H9 (cell line): ENCODE measurements around the gene TBC1D17. TPM values are rescaled to one million over a fixed set of nuclear protein-coding genes. Genes with fewer than 3 reads are reported as not detected.

ENCODE experiments used
- DNase-seq: peaks from one replicate; pipeline ENCODE4 v3.0.0-alpha.2; 2017
- H2AFZ ChIP-seq: one replicate; pipeline ENCODE4 v1.6.1; 2013; ENCODE audit warnings: mild to moderate bottlenecking, low read length, control low read depth, moderate library complexity
- H2AK5ac ChIP-seq: 2 replicates; pipeline ENCODE4 v1.6.1; 2013; ENCODE audit warnings: low read length, control low read depth, mixed read lengths; ENCODE audit not compliant: insufficient read length
- H2BK120ac ChIP-seq: one replicate; pipeline ENCODE4 v1.6.1; 2013; ENCODE audit warnings: low read depth, mild to moderate bottlenecking, low read length, control low read depth, inconsistent platforms; ENCODE audit not compliant: poor library complexity, severe bottlenecking
- H2BK12ac ChIP-seq: 2 replicates; pipeline ENCODE4 v1.6.1; 2013; ENCODE audit warnings: low read length, control low read depth, mixed read lengths, low read depth; ENCODE audit not compliant: insufficient read length
- H2BK15ac ChIP-seq: 2 replicates; pipeline ENCODE4 v1.6.1; 2013; ENCODE audit warnings: low read depth, low read length, control low read depth
- H2BK20ac ChIP-seq: one replicate; pipeline ENCODE4 v1.6.1; 2013; ENCODE audit warnings: low read depth, mild to moderate bottlenecking, low read length, control low read depth, inconsistent platforms; ENCODE audit not compliant: poor library complexity, severe bottlenecking
- H2BK5ac ChIP-seq: 2 replicates; pipeline ENCODE4 v1.6.1; 2013; ENCODE audit warnings: low read length, control low read depth, mixed read lengths; ENCODE audit not compliant: insufficient read length
- H3K14ac ChIP-seq: 2 replicates; pipeline ENCODE4 v1.6.1; 2013; ENCODE audit warnings: low read length, control low read depth; ENCODE audit not compliant: insufficient read depth
- H3K18ac ChIP-seq: 2 replicates; pipeline ENCODE4 v1.6.1; 2013; ENCODE audit warnings: low read depth, mild to moderate bottlenecking, mixed read lengths, low read length, control low read depth; ENCODE audit not compliant: insufficient read length
- H3K23ac ChIP-seq: 2 replicates; pipeline ENCODE4 v1.6.1; 2013; ENCODE audit warnings: low read length, control low read depth, mixed read lengths, low read depth; ENCODE audit not compliant: insufficient read length
- H3K23me2 ChIP-seq: 2 replicates; pipeline ENCODE4 v1.6.1; 2013; ENCODE audit warnings: low read depth, mild to moderate bottlenecking, mixed read lengths, low read length, control low read depth; ENCODE audit not compliant: insufficient read length, poor library complexity, severe bottlenecking
- H3K27ac ChIP-seq: 2 replicates; pipeline ENCODE4 v1.5.1; 2013; ENCODE audit warnings: low read length, control low read depth, mixed read lengths, low read depth; ENCODE audit not compliant: insufficient read length
- H3K27me3 ChIP-seq: 2 replicates; pipeline ENCODE4 v1.6.1; 2013; ENCODE audit warnings: low read length, control low read depth, inconsistent platforms; ENCODE audit not compliant: insufficient read depth
- H3K4ac ChIP-seq: 2 replicates; pipeline ENCODE4 v1.6.1; 2013; ENCODE audit warnings: low read depth, mild to moderate bottlenecking, control low read depth, inconsistent platforms, low read length, moderate library complexity
- H3K4me1 ChIP-seq: 2 replicates; pipeline ENCODE4 v1.6.1; 2013; ENCODE audit warnings: low read length, control low read depth, inconsistent platforms; ENCODE audit not compliant: insufficient read depth
- H3K4me2 ChIP-seq: 2 replicates; pipeline ENCODE4 v1.6.1; 2013; ENCODE audit warnings: low read length, control low read depth, mixed read lengths; ENCODE audit not compliant: insufficient read length, insufficient read depth
- H3K56ac ChIP-seq: 2 replicates; pipeline ENCODE4 v1.6.1; 2013; ENCODE audit warnings: low read depth, mild to moderate bottlenecking, mixed read lengths, low read length, control low read depth; ENCODE audit not compliant: insufficient read length
- H3K79me1 ChIP-seq: 2 replicates; pipeline ENCODE4 v1.6.1; 2013; ENCODE audit warnings: low read depth, mild to moderate bottlenecking, moderate library complexity, low read length, control low read depth, inconsistent platforms; ENCODE audit not compliant: insufficient read depth, poor library complexity, severe bottlenecking
- H3K79me2 ChIP-seq: 2 replicates; pipeline ENCODE4 v1.6.1; 2013; ENCODE audit warnings: low read length, control low read depth, inconsistent platforms; ENCODE audit not compliant: insufficient read depth
- H3K9ac ChIP-seq: 2 replicates; pipeline ENCODE4 v1.6.1; 2013; ENCODE audit warnings: low read length, control low read depth, mixed read lengths; ENCODE audit not compliant: insufficient read length; ENCODE audit errors: extremely low read depth
- H3K9me3 ChIP-seq: one replicate; pipeline ENCODE4 v1.6.1; 2013; ENCODE audit warnings: low read depth, low read length, inconsistent platforms; ENCODE audit not compliant: control insufficient read depth
- H3T11ph ChIP-seq: one replicate; pipeline ENCODE4 v1.6.1; 2013; ENCODE audit warnings: mild to moderate bottlenecking, low read length, control low read depth, inconsistent platforms
- H4K20me1 ChIP-seq: one replicate; pipeline ENCODE4 v1.6.1; 2013; ENCODE audit not compliant: control insufficient read depth, insufficient read length, insufficient read depth
- H4K5ac ChIP-seq: 2 replicates; pipeline ENCODE4 v1.6.1; 2013; ENCODE audit warnings: low read depth, mild to moderate bottlenecking, mixed read lengths, low read length, control low read depth; ENCODE audit not compliant: insufficient read length
- H4K8ac ChIP-seq: replicated peaks from 2 replicates; pipeline ENCODE4 v1.6.1; 2013; ENCODE audit warnings: low read length, control low read depth, mixed read lengths, low read depth; ENCODE audit not compliant: insufficient read length
- H4K91ac ChIP-seq: 2 replicates; pipeline ENCODE4 v1.6.1; 2013; ENCODE audit warnings: low read depth, mild to moderate bottlenecking, moderate library complexity, mixed read lengths, low read length, control low read depth; ENCODE audit not compliant: insufficient read length
- H3K27ac Mint-ChIP-seq, 3 experiments: 2 replicates in 2 of 3; 3 replicates in 1 of 3; pipeline ENCODE4 v1.8.0; 2020 to 2021; ENCODE audit warnings: mixed read lengths in 3 of 3, mild to moderate bottlenecking in 1 of 3, moderate library complexity in 1 of 3
- H3K27me3 Mint-ChIP-seq: 2 replicates; pipeline ENCODE4 v1.8.0; 2021; ENCODE audit warnings: low read depth, mild to moderate bottlenecking, moderate library complexity, mixed read lengths
- H3K36me3 Mint-ChIP-seq, 3 experiments: 2 replicates in 2 of 3; 3 replicates in 1 of 3; pipeline ENCODE4 v1.8.0; 2020 to 2021; ENCODE audit warnings: low read depth in 3 of 3, mixed read lengths in 3 of 3; ENCODE audit not compliant: insufficient read depth in 1 of 3
- H3K4me1 Mint-ChIP-seq, 2 experiments: 2 replicates each; pipeline ENCODE4 v1.8.0; 2020; ENCODE audit warnings: mixed read lengths in 2 of 2
- H3K4me3 Mint-ChIP-seq, 2 experiments: 2 replicates in 1 of 2; 3 replicates in 1 of 2; pipeline ENCODE4 v1.8.0; 2020 to 2021; ENCODE audit warnings: mild to moderate bottlenecking in 2 of 2, mixed read lengths in 2 of 2, moderate library complexity in 1 of 2
- H3K9me3 Mint-ChIP-seq, 2 experiments: 2 replicates in 1 of 2; 3 replicates in 1 of 2; pipeline ENCODE4 v1.8.0; 2020; ENCODE audit warnings: mild to moderate bottlenecking in 2 of 2, mixed read lengths in 2 of 2, moderate library complexity in 1 of 2
- WGBS: extraction: QIAGEN DNeasy Blood & Tissue Kit; methylation state at CpG from one replicate; pipeline ENCODE4 v1.1.7; 2013; ENCODE audit warnings: missing lambda C conversion rate, low lambda C conversion rate, mixed read lengths; ENCODE audit not compliant: insufficient read length; ENCODE audit errors: extremely low coverage; 5-methylcytosine and 5-hydroxymethylcytosine counted together
- total RNA-seq: library from RNA; stranded (reverse); gene quantifications from 2 replicates; pipeline ENCODE4 v1.2.1, GENCODE V29; 2021
- TF ChIP-seq, protein P1 (sequence below): fragments of 200-600 bp; sonication (generic); conservative IDR thresholded peaks from 3 replicates; pipeline ENCODE4 v1.8.0; 2021; ENCODE audit warnings: antibody characterized with exemption, mild to moderate bottlenecking

TBC1D17 gene
- total RNA-seq, 1 experiment from 2014 or later: 33.6 TPM

DNA sequence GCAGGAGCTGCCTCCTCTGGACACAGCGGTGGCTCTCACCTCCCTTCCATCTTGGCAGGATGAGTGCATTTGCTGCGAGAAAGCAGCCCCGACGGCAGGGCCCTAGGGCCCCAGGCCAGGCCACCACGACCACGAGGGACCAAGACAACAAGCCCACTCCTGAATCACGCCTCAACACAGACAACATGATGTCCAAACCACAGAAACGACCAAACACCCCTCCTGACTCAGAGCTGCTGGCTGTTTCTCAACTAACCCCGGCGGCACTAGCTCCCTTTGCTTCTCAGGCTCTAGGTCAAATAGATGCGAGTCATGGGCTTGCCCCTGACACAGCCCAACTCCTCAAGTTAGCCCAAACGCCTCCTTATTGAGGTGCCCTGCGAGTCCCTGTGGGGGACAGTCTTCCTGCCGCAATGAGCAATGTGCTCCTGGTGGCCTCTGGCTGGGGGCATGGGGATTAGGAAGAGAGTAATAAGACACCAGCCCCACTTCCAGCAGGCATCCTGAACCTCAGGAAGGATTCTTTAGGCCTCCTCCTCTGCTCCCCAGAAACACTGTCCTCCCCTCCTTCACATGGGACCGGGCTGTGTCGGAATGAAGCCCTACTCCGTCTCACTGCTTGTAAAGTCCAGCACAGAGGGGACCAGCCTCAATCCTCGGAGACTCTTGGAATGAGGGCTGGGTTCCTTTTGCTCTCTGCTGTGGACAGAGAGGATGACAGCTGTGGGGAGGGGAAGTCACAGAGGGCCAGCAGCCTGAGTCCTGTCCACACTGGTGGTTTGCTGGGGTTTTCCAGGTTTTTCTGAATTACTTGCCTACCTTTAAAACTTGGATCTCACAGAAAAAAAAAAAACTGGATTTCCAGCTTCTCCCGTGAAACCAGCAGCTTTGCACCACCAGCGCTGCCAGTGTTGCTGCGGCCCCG lies 44.6 kb downstream of the TBC1D17 start:
- no peak for DNase-seq
- Histone ChIP-seq H2BK20ac (no peak overlapping the region), H3K23ac (no peak overlapping the region), H3T11ph (no peak overlapping the region), H4K91ac (no peak overlapping the region), H3K27me3 (no peaks in the 10 kb centered on the region), H3K4me2 (no peak overlapping the region), H2BK120ac (no peak overlapping the region), H2BK15ac (no peak overlapping the region), H3K4ac (no peak overlapping the region), H3K23me2 (no peaks in the 10 kb centered on the region), H4K8ac (no peak overlapping the region), H3K79me2 (peaks cover 32% of the 10 kb centered on the region; the same call in 1 of the 2 replicates), H3K4me1 (no peaks in the 10 kb centered on the region), H4K20me1 (peaks cover 4% of the 10 kb centered on the region), H2BK5ac (no peak overlapping the region), H3K14ac (no peak overlapping the region), H3K56ac (no peak overlapping the region), H3K9me3 (no peaks in the 10 kb centered on the region), H3K18ac (no peak overlapping the region), H2AK5ac (no peak overlapping the region), H2AFZ (no peak overlapping the region), H2BK12ac (no peak overlapping the region), H4K5ac (no peak overlapping the region), H3K27ac (no peak overlapping the region), H3K79me1 (peaks cover 6% of the 10 kb centered on the region), H3K9ac (no peak overlapping the region)
- Mint-ChIP-seq H3K27ac (peak overlapping the region; percentile 70 to 92 (median 89); a peak in 5 of 7 replicates), H3K4me1 (peaks cover 22 to 47% of the 10 kb centered on the region in 2 experiments), H3K36me3 (peaks cover 54 to 88% (median 85%) of the 10 kb centered on the region in 3 experiments; a peak in 6 of 7 replicates), H3K27me3 (no peaks in the 10 kb centered on the region), H3K9me3 (no peaks in the 10 kb centered on the region), H3K4me3 (0 out of 5 replicates have a peak overlapping the region, but pooled peaks of 1 of the 2 experiments have one; percentile 10)
- WGBS: no CpG with 5 or more reads among the region's 22 CpGs
- TF ChIP-seq, protein P1, sequence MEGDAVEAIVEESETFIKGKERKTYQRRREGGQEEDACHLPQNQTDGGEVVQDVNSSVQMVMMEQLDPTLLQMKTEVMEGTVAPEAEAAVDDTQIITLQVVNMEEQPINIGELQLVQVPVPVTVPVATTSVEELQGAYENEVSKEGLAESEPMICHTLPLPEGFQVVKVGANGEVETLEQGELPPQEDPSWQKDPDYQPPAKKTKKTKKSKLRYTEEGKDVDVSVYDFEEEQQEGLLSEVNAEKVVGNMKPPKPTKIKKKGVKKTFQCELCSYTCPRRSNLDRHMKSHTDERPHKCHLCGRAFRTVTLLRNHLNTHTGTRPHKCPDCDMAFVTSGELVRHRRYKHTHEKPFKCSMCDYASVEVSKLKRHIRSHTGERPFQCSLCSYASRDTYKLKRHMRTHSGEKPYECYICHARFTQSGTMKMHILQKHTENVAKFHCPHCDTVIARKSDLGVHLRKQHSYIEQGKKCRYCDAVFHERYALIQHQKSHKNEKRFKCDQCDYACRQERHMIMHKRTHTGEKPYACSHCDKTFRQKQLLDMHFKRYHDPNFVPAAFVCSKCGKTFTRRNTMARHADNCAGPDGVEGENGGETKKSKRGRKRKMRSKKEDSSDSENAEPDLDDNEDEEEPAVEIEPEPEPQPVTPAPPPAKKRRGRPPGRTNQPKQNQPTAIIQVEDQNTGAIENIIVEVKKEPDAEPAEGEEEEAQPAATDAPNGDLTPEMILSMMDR: no peak
